Peyer's patch (tissue), 4 donors: ENCODE measurements around the gene COL4A5.

Source experiments
- CTCF ChIP-seq, 6 experiments: fragments of 450-650 bp in 4 of 6; fragments of 200-600 bp in 2 of 6; sonication (generic) in 1 of 6; IDR thresholded peaks; one replicate each; pipeline ENCODE4 v1.5.1; 2017 to 2019; ENCODE audit warnings: antibody characterized with exemption in 6 of 6, mild to moderate bottlenecking in 3 of 6, moderate library complexity in 1 of 6
- POLR2A ChIP-seq, 2 donors: fragments of 450-650 bp; IDR thresholded peaks; one replicate each; pipeline ENCODE4 v1.5.1; 2017; ENCODE audit warnings: antibody characterized with exemption in 2 of 2, mild to moderate bottlenecking in 2 of 2, moderate library complexity in 2 of 2

DNA sequence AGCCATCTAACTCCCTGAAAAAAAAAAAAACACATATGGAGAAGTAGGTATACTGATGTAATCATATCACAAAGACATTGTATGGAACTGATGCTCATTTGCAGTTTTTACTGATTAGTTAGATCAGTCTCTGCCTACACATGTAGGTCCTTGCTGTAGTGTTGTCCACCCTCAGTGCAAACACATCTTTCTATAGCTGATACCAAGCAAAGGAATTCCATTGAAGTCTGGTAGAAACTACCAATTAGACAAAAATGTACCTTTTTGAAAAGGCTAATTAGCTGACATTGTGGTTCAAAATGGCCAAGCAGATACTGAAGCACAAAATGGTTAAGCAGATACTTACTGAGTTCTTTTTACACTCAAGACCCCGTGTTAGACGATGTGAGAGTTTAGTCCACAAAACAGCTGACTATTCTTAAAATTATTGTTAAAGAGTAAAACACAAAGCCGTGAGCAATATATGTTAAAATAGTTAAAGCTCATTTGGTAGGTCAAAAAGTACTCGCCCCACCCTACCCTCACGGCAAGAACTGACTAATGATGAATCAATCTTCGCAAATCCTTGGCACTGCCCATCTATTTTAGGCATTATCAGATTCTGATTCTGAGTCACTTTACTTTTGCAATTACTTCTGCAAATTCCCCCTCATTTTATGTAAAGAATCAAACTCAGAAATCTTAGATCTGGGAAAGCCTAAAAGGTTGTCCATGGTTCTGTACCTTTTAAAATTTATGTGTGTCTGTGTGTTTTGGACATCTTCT lies 41.8 kb upstream of the COL4A5 start:
- TF ChIP-seq CTCF (IDR thresholded peaks at IDR 0.05) (no peak), POLR2A (IDR thresholded peaks at IDR 0.05) (no peak)
